Panc1 (cell line): ENCODE measurements around the gene BMP7. TPM values are rescaled to one million over a fixed set of nuclear protein-coding genes. Genes with fewer than 3 reads are reported as not detected.

Experiments
- ATAC-seq: fragments of 200-7000 bp; cut with Tn5 transposase; 2 replicates; pipeline ENCODE4 v1.9.1; 2020; ENCODE audit warnings: mild to moderate bottlenecking, moderate library complexity
- BruUV-seq: library from RNA; stranded (reverse); fragments of 400-500 nt; replicated peaks from 2 replicates; lab custom pipeline; 2021; lab: Mats Ljungman, UMichigan
- CTCF ChIA-PET: fragments of 300-600 bp; sonication (Branson Sonifier 250); formaldehyde crosslinking; loops from one replicate; lab custom pipeline; 2022; ENCODE audit warnings: antibody characterized with exemption; lab: Charles Lee
- POLR2A ChIA-PET: fragments of 300-600 bp; sonication (Branson Sonifier 250); formaldehyde crosslinking; loops from one replicate; lab custom pipeline; 2022; ENCODE audit warnings: antibody characterized with exemption; lab: Charles Lee
- DNase-seq: peaks from one replicate; pipeline ENCODE4 v3.0.0-alpha.2; 2010; ENCODE audit warnings: low read depth, low spot score
- H3K27ac ChIP-seq: 2 replicates; pipeline ENCODE4 v1.5.1; 2011; ENCODE audit warnings: mild to moderate bottlenecking, low read length, inconsistent platforms
- H3K27me3 ChIP-seq: fragments of 200-500 bp; sonication (Bioruptor generic); 2 replicates; pipeline ENCODE4 v1.6.0; 2014; ENCODE audit warnings: low read length, inconsistent platforms; ENCODE audit not compliant: control insufficient read depth, insufficient read depth
- H3K36me3 ChIP-seq: fragments of 200-500 bp; sonication (Bioruptor generic); 2 replicates; pipeline ENCODE4 v1.5.1; 2014; ENCODE audit warnings: inconsistent platforms, mild to moderate bottlenecking, low read length, moderate library complexity; ENCODE audit not compliant: control insufficient read depth, insufficient read depth
- H3K4me1 ChIP-seq: 2 replicates; pipeline ENCODE4 v1.5.1; 2011; ENCODE audit warnings: inconsistent platforms, mild to moderate bottlenecking, low read length, moderate library complexity; ENCODE audit not compliant: control insufficient read depth, insufficient read depth
- H3K4me3 ChIP-seq, 2 experiments: 2 replicates each; pipeline ENCODE4 v1.5.1; 2011 to 2012; ENCODE audit warnings: low read depth in 2 of 2, low read length in 2 of 2, mild to moderate bottlenecking in 2 of 2, inconsistent platforms in 1 of 2, moderate library complexity in 1 of 2
- H3K9me3 ChIP-seq: fragments of 200-500 bp; sonication (Bioruptor generic); 2 replicates; pipeline ENCODE4 v1.5.1; 2014; ENCODE audit warnings: low read depth, mild to moderate bottlenecking, inconsistent platforms, low read length, moderate library complexity; ENCODE audit not compliant: control insufficient read depth, insufficient read depth
- POLR2AphosphoS5 ChIP-seq: IDR thresholded peaks from 2 replicates; pipeline ENCODE4 v1.6.1; 2012; ENCODE audit warnings: mild to moderate bottlenecking, low read depth, low read length, moderate library complexity
- SIN3A ChIP-seq: IDR thresholded peaks from 2 replicates; pipeline ENCODE4 v1.6.1; 2012; ENCODE audit warnings: low read depth, mild to moderate bottlenecking, low read length, moderate library complexity, borderline replicate concordance; ENCODE audit not compliant: insufficient read depth
- TCF7L2 ChIP-seq: IDR thresholded peaks from 2 replicates; pipeline ENCODE4 v1.6.1; 2011; ENCODE audit warnings: mild to moderate bottlenecking, low read depth, low read length, inconsistent platforms
- in situ Hi-C: cut with HindIII; loops from 2 replicates; pipeline ENCODE4 v1.10.0; 2016; ENCODE audit warnings: low sequenced_read_pairs, low pct_unique_long_range_greater_than_20kb
- intact Hi-C: fragments of 100-400 bp; cut with micrococcal nuclease; formaldehyde crosslinking; loops from one replicate; pipeline ENCODE4 v1.10.0; 2022; ENCODE audit not compliant: unreplicated experiment
- total RNA-seq: library from RNA; stranded (reverse); gene quantifications from one replicate; pipeline ENCODE4 v1.2.1, GENCODE V29; 2021; ENCODE audit not compliant: unreplicated experiment
- TF ChIP-seq, protein P1 (sequence below): fragments of 450-650 bp; IDR thresholded peaks from 2 replicates; pipeline ENCODE4 v1.5.1; 2017; ENCODE audit warnings: mild to moderate bottlenecking
- TF ChIP-seq, protein P2 (sequence below), 2 experiments: IDR thresholded peaks; 2 replicates each; pipeline ENCODE4 v1.6.1; 2011 to 2012; ENCODE audit warnings: low read depth in 2 of 2, control low read depth in 1 of 2, low read length in 1 of 2, mild to moderate bottlenecking in 1 of 2, moderate library complexity in 1 of 2; ENCODE audit not compliant: insufficient read depth in 1 of 2

The BMP7 gene
- total RNA-seq, 1 experiment from 2014 or later = 11.5 TPM

DNA sequence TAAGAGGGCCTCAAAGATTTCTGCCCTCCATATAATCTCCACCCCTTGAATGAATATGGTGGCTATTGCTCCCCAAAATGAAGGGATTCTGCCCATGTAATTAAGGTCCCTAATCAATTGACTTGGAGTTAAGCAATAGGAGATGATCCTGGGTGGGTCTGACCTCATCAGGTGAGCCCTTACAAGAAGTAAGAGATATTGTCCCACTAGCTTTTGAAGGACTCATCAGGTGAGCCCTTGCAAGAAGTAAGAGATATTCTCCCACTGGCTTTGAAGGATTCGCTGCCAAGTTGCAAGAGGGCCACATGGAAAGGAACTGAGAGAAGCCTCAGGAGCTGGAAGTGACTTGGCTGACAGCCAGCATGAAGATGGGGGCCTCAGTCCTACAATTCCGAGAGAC lies 103.4 kb downstream of the BMP7 start:
- in situ Hi-C loops = no loop called here
- no peak overlapping the region for H3K4me3 ChIP-seq

DNA sequence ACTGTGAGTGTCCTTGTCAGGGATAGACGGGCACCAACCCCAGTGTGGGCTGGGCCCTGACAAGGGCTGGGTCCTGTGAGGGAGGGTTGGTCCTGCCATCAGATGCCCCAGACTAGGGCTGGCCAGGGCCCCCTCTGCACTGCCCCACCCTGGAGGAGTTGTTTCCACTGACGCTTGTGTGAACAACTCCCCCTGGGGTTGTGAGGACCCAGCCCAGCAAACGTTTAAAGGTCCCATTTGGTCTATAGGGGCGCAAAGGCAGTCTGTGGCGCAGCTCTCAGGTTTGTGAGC lies 104.1 kb downstream of the BMP7 start:
- CTCF ChIA-PET = no interaction called here
- ATAC-seq = no peak
- Histone ChIP-seq H3K27me3 (no peaks in the 10 kb centered on the region), H3K9me3 (no peaks in the 10 kb centered on the region), H3K4me1 (peaks cover 5% of the 10 kb centered on the region; the same call in 1 of the 2 replicates), H3K27ac (no peak overlapping the region), H3K36me3 (no peaks in the 10 kb centered on the region), H3K4me3 (no peak overlapping the region)
- POLR2A ChIA-PET = no interaction called here
- in situ Hi-C loops = no loop called here
- no peak for DNase-seq
- intact Hi-C loops = no loop called here
- no TSS peak for BruUV-seq
- TF ChIP-seq POLR2AphosphoS5 = no peak
- no peak for TF ChIP-seq SIN3A
- TF ChIP-seq, protein P1, sequence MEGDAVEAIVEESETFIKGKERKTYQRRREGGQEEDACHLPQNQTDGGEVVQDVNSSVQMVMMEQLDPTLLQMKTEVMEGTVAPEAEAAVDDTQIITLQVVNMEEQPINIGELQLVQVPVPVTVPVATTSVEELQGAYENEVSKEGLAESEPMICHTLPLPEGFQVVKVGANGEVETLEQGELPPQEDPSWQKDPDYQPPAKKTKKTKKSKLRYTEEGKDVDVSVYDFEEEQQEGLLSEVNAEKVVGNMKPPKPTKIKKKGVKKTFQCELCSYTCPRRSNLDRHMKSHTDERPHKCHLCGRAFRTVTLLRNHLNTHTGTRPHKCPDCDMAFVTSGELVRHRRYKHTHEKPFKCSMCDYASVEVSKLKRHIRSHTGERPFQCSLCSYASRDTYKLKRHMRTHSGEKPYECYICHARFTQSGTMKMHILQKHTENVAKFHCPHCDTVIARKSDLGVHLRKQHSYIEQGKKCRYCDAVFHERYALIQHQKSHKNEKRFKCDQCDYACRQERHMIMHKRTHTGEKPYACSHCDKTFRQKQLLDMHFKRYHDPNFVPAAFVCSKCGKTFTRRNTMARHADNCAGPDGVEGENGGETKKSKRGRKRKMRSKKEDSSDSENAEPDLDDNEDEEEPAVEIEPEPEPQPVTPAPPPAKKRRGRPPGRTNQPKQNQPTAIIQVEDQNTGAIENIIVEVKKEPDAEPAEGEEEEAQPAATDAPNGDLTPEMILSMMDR = no peak
- TF ChIP-seq TCF7L2 = no peak
- TF ChIP-seq, protein P2, sequence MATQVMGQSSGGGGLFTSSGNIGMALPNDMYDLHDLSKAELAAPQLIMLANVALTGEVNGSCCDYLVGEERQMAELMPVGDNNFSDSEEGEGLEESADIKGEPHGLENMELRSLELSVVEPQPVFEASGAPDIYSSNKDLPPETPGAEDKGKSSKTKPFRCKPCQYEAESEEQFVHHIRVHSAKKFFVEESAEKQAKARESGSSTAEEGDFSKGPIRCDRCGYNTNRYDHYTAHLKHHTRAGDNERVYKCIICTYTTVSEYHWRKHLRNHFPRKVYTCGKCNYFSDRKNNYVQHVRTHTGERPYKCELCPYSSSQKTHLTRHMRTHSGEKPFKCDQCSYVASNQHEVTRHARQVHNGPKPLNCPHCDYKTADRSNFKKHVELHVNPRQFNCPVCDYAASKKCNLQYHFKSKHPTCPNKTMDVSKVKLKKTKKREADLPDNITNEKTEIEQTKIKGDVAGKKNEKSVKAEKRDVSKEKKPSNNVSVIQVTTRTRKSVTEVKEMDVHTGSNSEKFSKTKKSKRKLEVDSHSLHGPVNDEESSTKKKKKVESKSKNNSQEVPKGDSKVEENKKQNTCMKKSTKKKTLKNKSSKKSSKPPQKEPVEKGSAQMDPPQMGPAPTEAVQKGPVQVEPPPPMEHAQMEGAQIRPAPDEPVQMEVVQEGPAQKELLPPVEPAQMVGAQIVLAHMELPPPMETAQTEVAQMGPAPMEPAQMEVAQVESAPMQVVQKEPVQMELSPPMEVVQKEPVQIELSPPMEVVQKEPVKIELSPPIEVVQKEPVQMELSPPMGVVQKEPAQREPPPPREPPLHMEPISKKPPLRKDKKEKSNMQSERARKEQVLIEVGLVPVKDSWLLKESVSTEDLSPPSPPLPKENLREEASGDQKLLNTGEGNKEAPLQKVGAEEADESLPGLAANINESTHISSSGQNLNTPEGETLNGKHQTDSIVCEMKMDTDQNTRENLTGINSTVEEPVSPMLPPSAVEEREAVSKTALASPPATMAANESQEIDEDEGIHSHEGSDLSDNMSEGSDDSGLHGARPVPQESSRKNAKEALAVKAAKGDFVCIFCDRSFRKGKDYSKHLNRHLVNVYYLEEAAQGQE (IDR thresholded peaks at IDR 0.05; ENCODE audit: insufficient read depth in 1 of 2, low read depth in 2 of 2, low read length in 1 of 2) = no peak

More for the DNA sequence above, 103.4 kb downstream of the BMP7 start:
- ChIA-PET POLR2A (no interaction called here), CTCF (no interaction called here)
- Histone ChIP-seq H3K27ac (no peak overlapping the region), H3K36me3 (no peaks in the 10 kb centered on the region), H3K27me3 (no peaks in the 10 kb centered on the region), H3K9me3 (no peaks in the 10 kb centered on the region), H3K4me1 (peaks cover 13% of the 10 kb centered on the region)
- TF ChIP-seq, protein P2 (IDR thresholded peaks at IDR 0.05; ENCODE audit: insufficient read depth in 1 of 2, low read depth in 2 of 2, low read length in 1 of 2) = no peak
- no peak for TF ChIP-seq POLR2AphosphoS5
- no peak for TF ChIP-seq TCF7L2
- TF ChIP-seq, protein P1 = no peak
- no peak for TF ChIP-seq SIN3A
- intact Hi-C loops = no loop called here
- DNase-seq = no peak
- ATAC-seq = no peak
- BruUV-seq = no TSS peak
